ENCODE data around the gene LRRC37A2.
"Not testable (repeated sequence)": the region's sequence is repeated elsewhere in the genome, so short reads cannot be mapped to it uniquely, and the experiment has no call there.

DNA sequence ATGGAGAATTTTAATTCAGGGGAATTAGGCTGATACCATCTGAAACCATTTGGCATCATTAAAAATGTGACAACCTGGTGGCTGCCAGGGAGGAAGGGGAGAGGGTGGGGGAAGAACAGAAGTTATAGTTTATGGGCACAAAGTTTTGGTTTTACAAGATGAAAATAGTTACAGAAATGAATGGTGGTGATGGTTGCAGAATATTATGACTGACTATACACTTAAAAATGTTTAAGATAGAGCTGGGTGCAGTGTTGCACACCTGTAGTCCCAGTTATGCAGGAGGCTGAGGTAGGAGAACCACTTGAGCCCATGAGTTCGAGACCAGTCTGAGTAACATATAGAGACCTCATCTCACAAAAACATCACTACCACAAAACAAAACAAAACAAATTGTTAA, 54.7 kb downstream of the LRRC37A2 start:
- not testable (repeated sequence) for TF ChIP-seq CTCF (IDR thresholded peaks at IDR 0.05); ZFX (IDR thresholded peaks at IDR 0.05; ENCODE audit: borderline replicate concordance)

Data from 22Rv1 (cell line).